Spleen (tissue), 7 donors: ENCODE measurements around the gene BCL3.

Experiments used
- POLR2A ChIP-seq, 3 donors: fragments of 450-650 bp; IDR thresholded peaks; one replicate each; pipeline ENCODE4 v1.5.1; 2017; ENCODE audit warnings: antibody characterized with exemption in 3 of 3, mild to moderate bottlenecking in 1 of 3
- TF ChIP-seq, protein P1 (sequence below), 11 experiments: fragments of 200-600 bp in 7 of 11; fragments of 450-650 bp in 4 of 11; sonication (generic) in 4 of 11; IDR thresholded peaks in 8 of 11; conservative IDR thresholded peaks in 3 of 11; 1 replicate in 7 of 11; 2 replicates in 4 of 11; pipeline versions ENCODE4 v1.4.0 to v1.8.0; 2016 to 2021; ENCODE audit warnings: antibody characterized with exemption in 11 of 11, inconsistent platforms in 4 of 11, mild to moderate bottlenecking in 1 of 11
- donor health status: DM: no; HTN: no; CAD: no; lungs with moderate emphysema.
- donor health status: DM: no; HTN: no; CAD: no.
- donor health status: DM: no; HTN: no; CAD: no.

DNA sequence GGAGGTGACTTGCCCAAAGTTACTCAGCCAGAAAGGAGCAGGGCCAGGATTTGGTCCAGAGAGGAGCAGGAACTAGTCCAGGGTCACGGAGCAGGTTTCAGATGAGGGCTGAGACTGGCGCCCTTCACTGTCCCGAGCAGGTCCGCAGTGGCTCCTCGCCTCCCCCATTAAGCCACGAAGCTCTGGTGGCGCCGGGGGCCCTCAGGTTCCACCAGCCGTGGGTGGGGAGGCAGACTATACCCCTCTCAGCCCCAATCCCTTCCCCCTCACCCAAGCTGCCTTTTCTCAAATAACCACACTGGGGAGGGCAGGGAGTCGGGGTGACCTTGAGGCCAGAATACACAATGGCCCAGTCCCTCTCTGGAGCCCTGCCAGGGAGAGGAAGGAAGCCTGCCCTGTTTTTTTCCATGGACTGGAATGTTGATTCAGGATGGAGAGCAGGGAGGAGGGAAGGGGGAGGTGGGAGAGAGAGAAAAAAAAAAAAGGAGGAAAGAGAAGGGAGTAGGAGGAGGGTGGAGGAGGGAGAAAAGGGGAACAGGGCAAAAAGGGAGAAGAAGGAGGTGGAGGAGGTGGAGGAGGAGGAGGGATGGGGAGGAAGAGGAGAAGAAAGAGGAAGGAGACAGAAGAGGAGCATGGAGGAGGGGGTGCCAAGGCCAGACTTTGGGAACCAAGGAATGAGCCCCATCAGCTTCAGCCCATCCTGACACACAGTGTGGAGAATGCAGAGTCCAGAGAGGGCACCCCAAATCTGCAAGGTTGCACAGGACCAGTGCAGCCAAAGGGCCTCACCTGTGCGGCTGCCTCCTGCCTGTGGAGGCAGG is 29.9 kb upstream of the BCL3 start:
- TF ChIP-seq, protein P1, sequence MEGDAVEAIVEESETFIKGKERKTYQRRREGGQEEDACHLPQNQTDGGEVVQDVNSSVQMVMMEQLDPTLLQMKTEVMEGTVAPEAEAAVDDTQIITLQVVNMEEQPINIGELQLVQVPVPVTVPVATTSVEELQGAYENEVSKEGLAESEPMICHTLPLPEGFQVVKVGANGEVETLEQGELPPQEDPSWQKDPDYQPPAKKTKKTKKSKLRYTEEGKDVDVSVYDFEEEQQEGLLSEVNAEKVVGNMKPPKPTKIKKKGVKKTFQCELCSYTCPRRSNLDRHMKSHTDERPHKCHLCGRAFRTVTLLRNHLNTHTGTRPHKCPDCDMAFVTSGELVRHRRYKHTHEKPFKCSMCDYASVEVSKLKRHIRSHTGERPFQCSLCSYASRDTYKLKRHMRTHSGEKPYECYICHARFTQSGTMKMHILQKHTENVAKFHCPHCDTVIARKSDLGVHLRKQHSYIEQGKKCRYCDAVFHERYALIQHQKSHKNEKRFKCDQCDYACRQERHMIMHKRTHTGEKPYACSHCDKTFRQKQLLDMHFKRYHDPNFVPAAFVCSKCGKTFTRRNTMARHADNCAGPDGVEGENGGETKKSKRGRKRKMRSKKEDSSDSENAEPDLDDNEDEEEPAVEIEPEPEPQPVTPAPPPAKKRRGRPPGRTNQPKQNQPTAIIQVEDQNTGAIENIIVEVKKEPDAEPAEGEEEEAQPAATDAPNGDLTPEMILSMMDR (IDR thresholded peaks at IDR 0.05 in 8 of 11, conservative IDR thresholded peaks at IDR 0.05 in 3 of 11): peak in 1 of 11 experiments; percentile 22
- no peak for TF ChIP-seq POLR2A (IDR thresholded peaks at IDR 0.05)
